Nephron (organoid): ENCODE results near the gene NFIC.

Experiments
- H3K27ac Mint-ChIP-seq, 3 experiments: 2 replicates each; pipeline ENCODE4 v1.8.0; 2020; ENCODE audit warnings: mixed read lengths in 3 of 3, mild to moderate bottlenecking in 2 of 3, moderate library complexity in 1 of 3
- H3K27me3 Mint-ChIP-seq: 2 replicates; pipeline ENCODE4 v1.8.0; 2021; ENCODE audit warnings: low read depth, mild to moderate bottlenecking, moderate library complexity, mixed read lengths
- H3K36me3 Mint-ChIP-seq: 2 replicates; pipeline ENCODE4 v1.8.0; 2020; ENCODE audit warnings: low read depth, mixed read lengths
- H3K4me1 Mint-ChIP-seq: 2 replicates; pipeline ENCODE4 v1.8.0; 2020; ENCODE audit warnings: mixed read lengths
- H3K4me3 Mint-ChIP-seq, 3 experiments: 2 replicates each; pipeline ENCODE4 v1.8.0; 2020; ENCODE audit warnings: mild to moderate bottlenecking in 3 of 3, mixed read lengths in 3 of 3, moderate library complexity in 2 of 3
- H3K9me3 Mint-ChIP-seq: 2 replicates; pipeline ENCODE4 v1.8.0; 2020; ENCODE audit warnings: mixed read lengths
- TF ChIP-seq, protein P1 (sequence below), 3 experiments: fragments of 200-600 bp; sonication (generic); IDR thresholded peaks; one replicate each; pipeline ENCODE4 v1.5.0; 2021; ENCODE audit warnings: antibody characterized with exemption in 3 of 3; ENCODE audit not compliant: unreplicated experiment in 3 of 3

Gene NFIC

DNA sequence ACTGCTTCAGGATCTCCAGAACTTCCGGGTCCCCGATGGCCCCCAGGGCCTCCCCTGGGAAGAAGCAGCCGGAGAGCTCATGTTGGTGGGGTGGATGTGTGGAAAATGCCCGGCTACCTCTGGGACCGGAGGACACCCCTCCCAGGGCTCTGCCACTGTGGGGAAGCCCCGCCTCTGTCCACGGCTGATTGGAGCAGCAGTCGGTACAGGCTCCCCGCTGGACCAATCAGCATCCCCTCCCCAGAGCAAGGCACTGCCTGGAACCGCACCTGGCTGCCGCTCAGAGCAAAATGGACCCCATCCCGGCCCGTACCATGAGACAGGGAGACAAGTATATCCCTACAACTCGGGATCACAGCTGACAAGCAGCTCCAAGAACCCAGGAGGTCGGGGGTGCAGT lies 127.7 kb downstream of the NFIC start:
- Mint-ChIP-seq H3K36me3 (peaks cover 37% of the 10 kb centered on the region), H3K27me3 (peaks cover 3% of the 10 kb centered on the region), H3K27ac (no peak overlapping the region), H3K4me3 (no peak overlapping the region), H3K4me1 (peaks cover 7% of the 10 kb centered on the region), H3K9me3 (no peaks in the 10 kb centered on the region)
- TF ChIP-seq, protein P1, sequence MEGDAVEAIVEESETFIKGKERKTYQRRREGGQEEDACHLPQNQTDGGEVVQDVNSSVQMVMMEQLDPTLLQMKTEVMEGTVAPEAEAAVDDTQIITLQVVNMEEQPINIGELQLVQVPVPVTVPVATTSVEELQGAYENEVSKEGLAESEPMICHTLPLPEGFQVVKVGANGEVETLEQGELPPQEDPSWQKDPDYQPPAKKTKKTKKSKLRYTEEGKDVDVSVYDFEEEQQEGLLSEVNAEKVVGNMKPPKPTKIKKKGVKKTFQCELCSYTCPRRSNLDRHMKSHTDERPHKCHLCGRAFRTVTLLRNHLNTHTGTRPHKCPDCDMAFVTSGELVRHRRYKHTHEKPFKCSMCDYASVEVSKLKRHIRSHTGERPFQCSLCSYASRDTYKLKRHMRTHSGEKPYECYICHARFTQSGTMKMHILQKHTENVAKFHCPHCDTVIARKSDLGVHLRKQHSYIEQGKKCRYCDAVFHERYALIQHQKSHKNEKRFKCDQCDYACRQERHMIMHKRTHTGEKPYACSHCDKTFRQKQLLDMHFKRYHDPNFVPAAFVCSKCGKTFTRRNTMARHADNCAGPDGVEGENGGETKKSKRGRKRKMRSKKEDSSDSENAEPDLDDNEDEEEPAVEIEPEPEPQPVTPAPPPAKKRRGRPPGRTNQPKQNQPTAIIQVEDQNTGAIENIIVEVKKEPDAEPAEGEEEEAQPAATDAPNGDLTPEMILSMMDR (IDR thresholded peaks at IDR 0.05; ENCODE audit: unreplicated experiment in 3 of 3): no peak

DNA sequence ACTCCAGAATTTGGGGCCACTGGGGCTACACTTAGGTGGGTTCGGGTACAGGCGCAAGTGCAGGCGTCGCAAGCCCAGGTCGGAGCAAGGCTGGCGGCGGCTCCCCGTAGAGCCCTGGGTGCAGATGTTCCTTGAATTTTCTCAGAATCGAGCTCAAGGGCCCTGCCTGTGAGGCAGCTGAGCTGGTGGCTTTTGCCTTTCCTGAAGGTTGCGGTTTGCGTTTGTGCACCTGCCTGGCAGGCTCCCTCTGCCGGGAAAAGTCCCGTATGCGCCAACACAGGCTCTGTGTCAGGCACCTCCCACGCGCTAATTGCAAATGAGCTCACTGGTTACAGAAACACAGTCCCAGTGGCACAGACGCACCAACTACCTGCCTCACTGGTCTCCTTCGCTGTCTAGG lies 128.2 kb downstream of the NFIC start:
- H3K27ac Mint-ChIP-seq: no peak overlapping the region
- TF ChIP-seq, protein P1 (IDR thresholded peaks at IDR 0.05; ENCODE audit: unreplicated experiment in 3 of 3): no peak
- H3K27me3 Mint-ChIP-seq: peaks cover 3% of the 10 kb centered on the region
- peaks cover 10% of the 10 kb centered on the region for H3K4me1 Mint-ChIP-seq
- no peak overlapping the region for H3K4me3 Mint-ChIP-seq
- no peaks in the 10 kb centered on the region for H3K9me3 Mint-ChIP-seq
- peaks cover 39% of the 10 kb centered on the region for H3K36me3 Mint-ChIP-seq

DNA sequence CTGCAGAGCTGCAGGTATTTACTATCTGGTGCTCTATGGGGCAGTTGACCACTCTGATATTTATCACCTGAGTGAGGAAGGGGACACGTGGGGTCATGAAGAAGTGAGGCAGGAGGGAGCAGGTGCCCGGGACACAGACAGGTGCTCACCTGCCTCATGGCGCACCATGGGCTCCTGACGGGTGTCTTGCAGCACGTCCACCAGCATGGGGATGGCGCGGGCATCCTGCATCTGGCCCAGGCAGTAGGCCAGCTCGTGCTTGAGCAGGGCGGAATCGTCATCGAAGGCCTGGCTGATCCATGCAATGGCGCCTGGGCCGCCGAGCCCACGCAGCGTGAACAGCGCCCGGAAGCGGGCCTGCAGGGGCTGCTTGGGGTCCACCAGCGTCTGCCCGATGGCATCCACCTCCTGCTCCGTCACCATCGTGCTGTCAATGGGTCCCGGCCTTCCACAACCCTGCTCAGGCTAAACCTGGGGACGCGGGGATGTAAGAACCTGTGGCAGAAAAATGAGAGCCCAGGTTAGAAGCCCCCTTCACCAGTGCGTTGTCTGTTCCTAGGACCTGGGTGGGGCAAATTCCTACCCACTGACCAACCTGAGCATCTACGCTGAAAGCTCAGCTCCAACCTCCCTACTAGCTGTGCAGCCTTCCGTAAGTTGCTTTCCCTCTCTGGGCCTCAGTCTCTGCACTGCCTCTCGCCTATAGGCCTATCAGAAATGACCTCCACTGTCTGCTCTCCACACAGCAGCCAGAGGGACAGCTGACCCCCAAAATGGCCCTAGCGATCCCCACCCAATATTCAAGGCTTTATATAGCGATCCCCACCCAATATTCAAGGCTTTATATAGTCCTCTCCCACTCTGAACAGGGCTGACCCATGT lies 130.2 kb downstream of the NFIC start:
- Mint-ChIP-seq H3K27ac (peak overlapping the region in 1 of 3 experiments; percentile 46), H3K4me1 (peaks cover 16% of the 10 kb centered on the region), H3K36me3 (peaks cover 39% of the 10 kb centered on the region), H3K27me3 (peaks cover 3% of the 10 kb centered on the region), H3K4me3 (peak overlapping the region in 1 of 3 experiments; percentile 74), H3K9me3 (no peaks in the 10 kb centered on the region)
- TF ChIP-seq, protein P1 (IDR thresholded peaks at IDR 0.05; ENCODE audit: unreplicated experiment in 3 of 3): no peak

DNA sequence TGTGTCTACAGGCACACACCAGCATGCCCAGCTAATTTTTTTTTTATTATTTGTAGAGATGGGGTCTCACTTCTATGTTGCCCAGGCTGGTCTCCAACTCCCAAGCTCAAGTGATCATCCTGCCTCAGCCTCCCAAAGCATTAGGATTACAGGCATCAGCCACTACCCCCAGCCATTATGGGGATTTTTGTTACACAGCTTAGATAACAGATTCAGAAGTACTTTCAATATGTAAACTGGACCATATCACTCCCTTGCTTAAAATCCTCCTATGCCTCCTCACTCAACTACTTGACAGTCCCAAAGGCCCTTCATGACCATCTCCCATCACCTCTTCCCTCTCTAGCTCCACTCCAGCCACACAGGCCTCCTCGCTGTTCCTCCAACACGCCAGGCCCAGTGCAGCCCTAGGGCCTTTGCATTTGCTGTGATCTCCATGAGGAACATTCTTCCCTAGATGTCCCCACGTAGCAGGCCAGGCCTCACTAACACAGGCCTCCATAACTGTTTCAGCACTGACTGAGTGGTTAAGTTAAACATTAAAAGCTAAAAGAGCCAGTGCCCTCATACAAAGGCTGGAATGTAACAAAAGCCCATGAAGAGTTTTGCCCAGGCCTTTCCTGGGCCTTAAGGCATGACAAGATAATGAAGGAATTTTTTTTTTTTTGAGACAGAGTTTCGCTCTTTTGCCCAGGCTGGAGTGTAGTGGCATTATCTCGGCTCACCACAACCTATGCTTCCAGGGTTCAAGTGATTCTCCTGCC lies 131.6 kb downstream of the NFIC start:
- Mint-ChIP-seq H3K4me1 (peaks cover 16% of the 10 kb centered on the region), H3K9me3 (no peaks in the 10 kb centered on the region), H3K36me3 (peaks cover 34% of the 10 kb centered on the region), H3K27me3 (peaks cover 3% of the 10 kb centered on the region), H3K4me3 (peak overlapping the region; percentile 57 to 81 (median 59)), H3K27ac (peak overlapping the region; percentile 94 to 98 (median 95))
- TF ChIP-seq, protein P1 (IDR thresholded peaks at IDR 0.05; ENCODE audit: unreplicated experiment in 3 of 3): no peak

DNA sequence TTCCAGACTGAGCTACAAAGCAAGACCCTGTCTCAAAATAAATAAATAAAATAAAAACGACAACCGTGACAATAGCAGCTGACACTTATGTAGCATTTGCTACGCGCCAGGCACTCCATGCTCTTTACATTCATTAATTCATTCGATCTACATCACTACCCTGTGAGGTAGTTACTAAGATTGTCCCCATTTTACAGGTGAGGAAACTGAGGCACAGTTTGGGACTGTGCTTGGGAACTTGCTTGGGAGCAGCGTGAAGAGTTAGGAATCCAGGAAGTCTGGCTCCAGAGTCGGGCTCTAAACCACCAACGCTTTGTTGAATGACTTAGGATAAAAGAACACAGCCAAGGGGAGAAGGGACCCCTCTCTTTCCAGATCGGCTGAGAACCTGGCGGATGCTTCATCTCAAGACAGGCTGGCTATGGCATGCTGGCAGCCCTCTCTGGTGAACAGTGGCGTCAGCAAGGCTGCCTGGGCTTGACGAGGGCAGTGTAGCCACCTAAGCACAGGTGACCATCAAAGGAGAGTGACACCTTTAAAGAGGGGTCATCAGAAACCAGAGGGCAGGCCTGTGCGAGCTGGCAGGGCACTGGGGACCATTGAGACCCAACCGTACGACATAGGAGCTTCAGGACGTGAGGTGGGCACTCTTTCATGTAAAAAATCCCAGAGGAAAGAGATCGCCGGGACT lies 133.5 kb downstream of the NFIC start:
- Mint-ChIP-seq H3K36me3 (peaks cover 28% of the 10 kb centered on the region), H3K27ac (peak overlapping the region; percentile 97 to 99 (median 99)), H3K27me3 (peaks cover 3% of the 10 kb centered on the region), H3K4me1 (peaks cover 16% of the 10 kb centered on the region), H3K4me3 (peak overlapping the region; percentile 81 to 90 (median 87)), H3K9me3 (no peaks in the 10 kb centered on the region)
- TF ChIP-seq, protein P1 (IDR thresholded peaks at IDR 0.05; ENCODE audit: unreplicated experiment in 3 of 3): no peak
